Spleen (tissue), 11 donors: Measurements from ENCODE around the gene KCNC1. TPM values are rescaled to one million over a fixed set of nuclear protein-coding genes. Genes with fewer than 3 reads are reported as not detected.

Source experiments
- DNase-seq: peaks from one replicate; pipeline ENCODE4 v3.0.0-alpha.2; 2020
- H3K27ac ChIP-seq, 8 donors: fragments of 200-600 bp; sonication (generic) in 7 of 8; 1 replicate in 4 of 8; 2 replicates in 4 of 8; pipeline versions ENCODE4 v1.5.0 to v1.8.0; 2016 to 2021; ENCODE audit warnings: inconsistent platforms in 4 of 8, mild to moderate bottlenecking in 4 of 8, moderate library complexity in 1 of 8
- H3K27me3 ChIP-seq, 7 donors: fragments of 200-600 bp; sonication (generic) in 6 of 7; replicated peaks in 1 of 7; 1 replicate in 4 of 7; 2 replicates in 3 of 7; pipeline versions ENCODE4 v1.5.0 to v1.8.0; 2016 to 2021; ENCODE audit warnings: inconsistent platforms in 3 of 7, mild to moderate bottlenecking in 1 of 7
- H3K36me3 ChIP-seq, 6 donors: fragments of 200-600 bp; sonication (generic) in 5 of 6; 1 replicate in 4 of 6; 2 replicates in 2 of 6; pipeline versions ENCODE4 v1.5.0 to v1.8.0; 2016 to 2021; ENCODE audit warnings: inconsistent platforms in 2 of 6
- H3K4me1 ChIP-seq, 6 donors: fragments of 200-600 bp; sonication (generic) in 5 of 6; 1 replicate in 3 of 6; 2 replicates in 3 of 6; pipeline versions ENCODE4 v1.5.0 to v1.8.0; 2016 to 2021; ENCODE audit warnings: inconsistent platforms in 3 of 6
- H3K4me3 ChIP-seq, 8 donors: fragments of 200-600 bp; sonication (generic) in 7 of 8; 1 replicate in 4 of 8; 2 replicates in 4 of 8; pipeline versions ENCODE4 v1.5.0 to v1.8.0; 2016 to 2021; ENCODE audit warnings: inconsistent platforms in 4 of 8, mild to moderate bottlenecking in 4 of 8, moderate library complexity in 2 of 8
- H3K9me3 ChIP-seq, 8 donors: fragments of 200-600 bp; sonication (generic) in 7 of 8; 1 replicate in 4 of 8; 2 replicates in 4 of 8; pipeline versions ENCODE4 v1.5.0 to v1.8.0; 2016 to 2021; ENCODE audit warnings: inconsistent platforms in 4 of 8
- CTCF ChIP-seq, 11 experiments: fragments of 200-600 bp in 7 of 11; fragments of 450-650 bp in 4 of 11; sonication (generic) in 4 of 11; IDR thresholded peaks in 8 of 11; conservative IDR thresholded peaks in 3 of 11; 1 replicate in 7 of 11; 2 replicates in 4 of 11; pipeline versions ENCODE4 v1.4.0 to v1.8.0; 2016 to 2021; ENCODE audit warnings: antibody characterized with exemption in 11 of 11, inconsistent platforms in 4 of 11, mild to moderate bottlenecking in 1 of 11
- POLR2A ChIP-seq, 3 donors: fragments of 450-650 bp; IDR thresholded peaks; one replicate each; pipeline ENCODE4 v1.5.1; 2017; ENCODE audit warnings: antibody characterized with exemption in 3 of 3, mild to moderate bottlenecking in 1 of 3
- POLR2AphosphoS5 ChIP-seq, 3 donors: sonication (generic); formaldehyde crosslinking; IDR thresholded peaks; one replicate each; pipeline ENCODE4 v1.5.1; 2017; ENCODE audit warnings: antibody characterized with exemption in 3 of 3
- WGBS, 5 donors: extraction: QIAGEN DNeasy Blood & Tissue Kit in 3 of 5; methylation state at CpG; one replicate each; pipeline versions ENCODE4 v1.1.5 to v1.1.7; 2013 to 2018; 5-methylcytosine and 5-hydroxymethylcytosine counted together
- intact Hi-C: fragments of 100-400 bp; cut with DNase I; formaldehyde crosslinking; loops from one replicate; pipeline ENCODE4 v1.15.0; 2023; ENCODE audit warnings: low total_unique reads
- polyA plus RNA-seq, 3 donors: library from polyadenylated mRNA; stranded (reverse); fragments of 200-250 nt; gene quantifications; one replicate each; pipeline ENCODE4 v1.2.1, GENCODE V29; 2013
- total RNA-seq, 7 donors: library from RNA; depleted of rRNA in 3 of 7; stranded (reverse); fragments of >200 nt in 3 of 7; fragmentation: NEBNext Ultra II Directional in 4 of 7; extraction: Animal tissue kit (Norgen Biotek cat#: 25700) in 4 of 7; gene quantifications; one replicate each; pipeline versions ENCODE4 v1.1.0 to v1.2.1, GENCODE V29; 2016 to 2021
- donor health status: healthy with polysubstance abuse.
- donor health status: DM: no; HTN: no; CAD: no; lungs with moderate emphysema.
- donor health status: DM: no; HTN: no; CAD: no.
- donor health status: Bipolar disorder and iron deficiency.
- donor health status: healthy.
- donor health status: DM: no; HTN: no; CAD: no.
- donor health status: DM: yes; HTN: yes; CAD: no.

The KCNC1 gene
- total and polyA plus RNA-seq, 10 donors: not detected

- H3K36me3 ChIP-seq: no peaks in the 10 kb centered on the region
- 41 to 54% (median 41%) methylated on average over 15 of the region's 15 CpGs for WGBS, 5 donors
- peak; percentile 36 for DNase-seq
- H3K4me3 ChIP-seq: no peak overlapping the region
- H3K9me3 ChIP-seq: peaks cover 0 to 7% (median 0%) of the 10 kb centered on the region in 8 donors
- H3K27ac ChIP-seq: no peak overlapping the region
- H3K4me1 ChIP-seq: peaks cover 0 to 23% (median 12%) of the 10 kb centered on the region in 6 donors
- H3K27me3 ChIP-seq: peaks cover 3 to 95% (median 54%) of the 10 kb centered on the region in 7 donors
- intact Hi-C loops: no loop called here
- TF ChIP-seq POLR2A (IDR thresholded peaks at IDR 0.05) (no peak), POLR2AphosphoS5 (IDR thresholded peaks at IDR 0.05) (no peak), CTCF (IDR thresholded peaks at IDR 0.05 in 8 of 11, conservative IDR thresholded peaks at IDR 0.05 in 3 of 11) (no peak)
These were observed 2.6 kb downstream of the KCNC1 start for GRCh38 chr11:17736930-17737817.

- H3K27ac ChIP-seq: no peak overlapping the region
- WGBS, 5 donors: 40 to 48% (median 47%) methylated on average over 10 of the region's 10 CpGs
- no peaks in the 10 kb centered on the region for H3K36me3 ChIP-seq
- TF ChIP-seq CTCF (IDR thresholded peaks at IDR 0.05 in 8 of 11, conservative IDR thresholded peaks at IDR 0.05 in 3 of 11) (no peak), POLR2AphosphoS5 (IDR thresholded peaks at IDR 0.05) (no peak), POLR2A (IDR thresholded peaks at IDR 0.05) (no peak)
- peaks cover 0 to 23% (median 12%) of the 10 kb centered on the region in 6 donors for H3K4me1 ChIP-seq
- intact Hi-C loops: no loop called here
- H3K27me3 ChIP-seq: peaks cover 3 to 85% (median 54%) of the 10 kb centered on the region in 7 donors
- peak; percentile 43 for DNase-seq
- peaks cover 0 to 7% (median 0%) of the 10 kb centered on the region in 8 donors for H3K9me3 ChIP-seq
- no peak overlapping the region for H3K4me3 ChIP-seq
These were observed 3.8 kb downstream of the KCNC1 start for GRCh38 chr11:17738151-17738973.

- peak; percentile 51 for DNase-seq
- H3K27ac ChIP-seq: no peak overlapping the region
- H3K36me3 ChIP-seq: no peaks in the 10 kb centered on the region
- no peak overlapping the region for H3K4me3 ChIP-seq
- intact Hi-C loops: no loop called here
- H3K27me3 ChIP-seq: peaks cover 3 to 75% (median 44%) of the 10 kb centered on the region in 7 donors
- TF ChIP-seq POLR2AphosphoS5 (IDR thresholded peaks at IDR 0.05) (no peak), POLR2A (IDR thresholded peaks at IDR 0.05) (no peak)
- H3K9me3 ChIP-seq: peaks cover 0 to 7% (median 0%) of the 10 kb centered on the region in 8 donors
- H3K4me1 ChIP-seq: peaks cover 0 to 16% (median 7%) of the 10 kb centered on the region in 6 donors
- WGBS, 5 donors: 54 to 72% (median 59%) methylated on average over 4 to 6 of the region's 6 CpGs
These were observed 5.4 kb downstream of the KCNC1 start for GRCh38 chr11:17739945-17740338.

GRCh38 chr11:17740649-17741235 is 6.2 kb downstream of the KCNC1 start:
- peak; percentile 64 for DNase-seq
- no peak for TF ChIP-seq CTCF (IDR thresholded peaks at IDR 0.05 in 8 of 11, conservative IDR thresholded peaks at IDR 0.05 in 3 of 11)
- TF ChIP-seq POLR2AphosphoS5 (IDR thresholded peaks at IDR 0.05): no peak
- peaks cover 0 to 8% (median under 1%) of the 10 kb centered on the region in 6 donors for H3K4me1 ChIP-seq
- 64 to 78% (median 74%) methylated on average over 7 of the region's 7 CpGs for WGBS, 5 donors
- intact Hi-C loops: no loop called here
- no peaks in the 10 kb centered on the region for H3K36me3 ChIP-seq
- H3K27me3 ChIP-seq: peaks cover 2 to 73% (median 36%) of the 10 kb centered on the region in 7 donors
- no peak overlapping the region for H3K27ac ChIP-seq
- H3K9me3 ChIP-seq: peaks cover 0 to 5% (median 0%) of the 10 kb centered on the region in 8 donors
- H3K4me3 ChIP-seq: no peak overlapping the region
